ENCODE results near the gene DGKB.

The DGKB gene

DNA sequence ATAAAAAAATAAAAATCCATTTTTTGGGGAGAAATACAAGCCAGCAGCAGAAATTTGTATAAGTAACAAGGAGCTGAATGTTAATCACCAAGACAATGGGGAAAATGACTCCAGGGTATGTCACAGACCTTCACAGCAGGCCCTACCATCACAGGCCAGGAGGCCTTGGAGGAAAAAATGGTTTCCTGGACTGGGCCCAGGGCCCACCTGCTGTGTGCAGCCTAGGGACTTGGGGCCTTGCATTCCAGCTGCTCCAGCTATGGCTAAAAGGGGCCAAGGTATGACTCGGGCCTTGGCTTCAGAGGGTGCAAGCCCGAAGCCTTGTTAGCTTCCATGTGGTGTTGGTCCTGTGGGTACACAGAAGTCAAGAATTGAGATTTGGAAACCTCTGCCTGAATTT is 126.3 kb downstream of the DGKB start:
- peaks cover 18% of the 10 kb centered on the region for H3K9me3 Mint-ChIP-seq
- H3K4me3 Mint-ChIP-seq: no peak overlapping the region
- no peak overlapping the region for H3K27ac Mint-ChIP-seq
- no peaks in the 10 kb centered on the region for H3K27me3 Mint-ChIP-seq (ENCODE audit: low read depth)
- TF ChIP-seq, protein P1, sequence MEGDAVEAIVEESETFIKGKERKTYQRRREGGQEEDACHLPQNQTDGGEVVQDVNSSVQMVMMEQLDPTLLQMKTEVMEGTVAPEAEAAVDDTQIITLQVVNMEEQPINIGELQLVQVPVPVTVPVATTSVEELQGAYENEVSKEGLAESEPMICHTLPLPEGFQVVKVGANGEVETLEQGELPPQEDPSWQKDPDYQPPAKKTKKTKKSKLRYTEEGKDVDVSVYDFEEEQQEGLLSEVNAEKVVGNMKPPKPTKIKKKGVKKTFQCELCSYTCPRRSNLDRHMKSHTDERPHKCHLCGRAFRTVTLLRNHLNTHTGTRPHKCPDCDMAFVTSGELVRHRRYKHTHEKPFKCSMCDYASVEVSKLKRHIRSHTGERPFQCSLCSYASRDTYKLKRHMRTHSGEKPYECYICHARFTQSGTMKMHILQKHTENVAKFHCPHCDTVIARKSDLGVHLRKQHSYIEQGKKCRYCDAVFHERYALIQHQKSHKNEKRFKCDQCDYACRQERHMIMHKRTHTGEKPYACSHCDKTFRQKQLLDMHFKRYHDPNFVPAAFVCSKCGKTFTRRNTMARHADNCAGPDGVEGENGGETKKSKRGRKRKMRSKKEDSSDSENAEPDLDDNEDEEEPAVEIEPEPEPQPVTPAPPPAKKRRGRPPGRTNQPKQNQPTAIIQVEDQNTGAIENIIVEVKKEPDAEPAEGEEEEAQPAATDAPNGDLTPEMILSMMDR (IDR thresholded peaks at IDR 0.05; ENCODE audit: unreplicated experiment in 3 of 3): no peak
- H3K4me1 Mint-ChIP-seq: no peaks in the 10 kb centered on the region
- H3K36me3 Mint-ChIP-seq (ENCODE audit: low read depth): peaks cover 6% of the 10 kb centered on the region

DNA sequence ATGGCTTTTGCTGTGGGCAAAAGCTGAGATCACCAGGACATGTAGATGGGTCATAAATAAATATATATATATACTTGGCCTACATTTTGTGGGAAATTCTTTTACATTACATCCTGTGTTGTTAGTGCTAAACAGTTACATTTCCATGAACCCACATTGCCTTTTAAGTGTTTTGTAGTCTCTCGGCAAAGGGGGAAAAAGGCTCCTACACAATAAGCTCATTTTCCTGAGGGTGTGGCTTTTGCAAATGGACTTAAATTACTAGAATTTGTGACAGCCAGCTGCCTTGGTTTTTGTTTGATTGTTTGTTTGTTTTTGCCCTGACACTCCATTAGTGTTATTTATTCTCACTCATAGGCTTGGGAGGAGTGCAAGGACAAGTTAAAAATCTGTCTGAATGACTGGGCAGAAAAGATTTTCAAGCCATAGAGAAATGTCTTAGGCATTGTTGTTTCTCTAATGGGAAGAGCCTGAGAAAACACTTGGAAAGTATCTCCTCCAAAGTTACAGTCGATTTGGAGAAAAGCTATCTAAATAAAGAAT is 128.8 kb downstream of the DGKB start:
- H3K4me3 Mint-ChIP-seq: no peak overlapping the region
- TF ChIP-seq, protein P1 (IDR thresholded peaks at IDR 0.05; ENCODE audit: unreplicated experiment in 3 of 3): no peak
- H3K4me1 Mint-ChIP-seq: no peaks in the 10 kb centered on the region
- H3K27me3 Mint-ChIP-seq (ENCODE audit: low read depth): no peaks in the 10 kb centered on the region
- peaks cover 15% of the 10 kb centered on the region for H3K9me3 Mint-ChIP-seq
- no peak overlapping the region for H3K27ac Mint-ChIP-seq
- peaks cover 6% of the 10 kb centered on the region for H3K36me3 Mint-ChIP-seq (ENCODE audit: low read depth)

DNA sequence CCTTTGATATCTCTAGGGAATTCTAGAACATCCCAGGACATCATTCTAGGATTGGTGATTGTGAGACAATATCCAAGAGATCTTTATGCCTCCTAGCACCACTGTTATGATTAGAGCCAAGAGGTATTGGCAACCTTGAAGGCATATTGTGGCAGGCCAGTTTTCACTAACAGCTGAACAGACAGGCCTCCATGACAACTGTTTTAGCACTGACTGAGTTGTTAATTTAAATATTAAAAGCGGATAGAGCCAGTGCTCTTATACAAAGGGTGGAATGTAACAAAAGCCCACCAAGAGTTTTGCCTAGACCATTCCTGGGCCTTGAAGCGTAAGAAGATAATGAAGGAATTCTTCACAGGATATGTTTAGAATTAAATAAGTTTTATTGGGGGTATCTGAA is 131.9 kb downstream of the DGKB start:
- Mint-ChIP-seq H3K9me3 (peaks cover 3% of the 10 kb centered on the region), H3K4me3 (no peak overlapping the region), H3K27me3 (ENCODE audit: low read depth) (no peaks in the 10 kb centered on the region), H3K27ac (no peak overlapping the region), H3K36me3 (ENCODE audit: low read depth) (peaks cover 2% of the 10 kb centered on the region), H3K4me1 (peaks cover 5% of the 10 kb centered on the region)
- TF ChIP-seq, protein P1 (IDR thresholded peaks at IDR 0.05; ENCODE audit: unreplicated experiment in 3 of 3): no peak

DNA sequence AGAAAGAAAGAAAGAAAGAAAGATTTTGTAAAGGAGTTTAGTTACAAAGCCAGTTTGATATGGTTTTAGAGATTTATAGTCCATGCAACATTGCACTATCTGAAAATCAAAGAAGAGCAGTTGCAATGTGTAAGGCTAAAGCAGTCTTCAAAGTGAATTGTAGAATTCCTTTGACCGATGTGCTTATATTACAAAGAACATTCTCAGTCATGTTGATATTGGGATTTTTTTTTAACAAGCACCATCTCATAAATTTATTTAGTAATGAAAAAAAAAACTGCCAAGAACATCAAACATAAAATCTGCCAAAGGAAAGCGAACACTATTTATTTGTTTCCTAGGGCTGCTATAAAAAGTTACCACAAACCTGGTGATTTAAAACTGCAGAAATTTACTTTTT is 133.3 kb downstream of the DGKB start:
- TF ChIP-seq, protein P1 (IDR thresholded peaks at IDR 0.05; ENCODE audit: unreplicated experiment in 3 of 3): no peak
- Mint-ChIP-seq H3K27me3 (ENCODE audit: low read depth) (no peaks in the 10 kb centered on the region), H3K27ac (no peak overlapping the region), H3K4me3 (no peak overlapping the region), H3K9me3 (no peaks in the 10 kb centered on the region), H3K36me3 (ENCODE audit: low read depth) (no peaks in the 10 kb centered on the region), H3K4me1 (peaks cover 5% of the 10 kb centered on the region)

DNA sequence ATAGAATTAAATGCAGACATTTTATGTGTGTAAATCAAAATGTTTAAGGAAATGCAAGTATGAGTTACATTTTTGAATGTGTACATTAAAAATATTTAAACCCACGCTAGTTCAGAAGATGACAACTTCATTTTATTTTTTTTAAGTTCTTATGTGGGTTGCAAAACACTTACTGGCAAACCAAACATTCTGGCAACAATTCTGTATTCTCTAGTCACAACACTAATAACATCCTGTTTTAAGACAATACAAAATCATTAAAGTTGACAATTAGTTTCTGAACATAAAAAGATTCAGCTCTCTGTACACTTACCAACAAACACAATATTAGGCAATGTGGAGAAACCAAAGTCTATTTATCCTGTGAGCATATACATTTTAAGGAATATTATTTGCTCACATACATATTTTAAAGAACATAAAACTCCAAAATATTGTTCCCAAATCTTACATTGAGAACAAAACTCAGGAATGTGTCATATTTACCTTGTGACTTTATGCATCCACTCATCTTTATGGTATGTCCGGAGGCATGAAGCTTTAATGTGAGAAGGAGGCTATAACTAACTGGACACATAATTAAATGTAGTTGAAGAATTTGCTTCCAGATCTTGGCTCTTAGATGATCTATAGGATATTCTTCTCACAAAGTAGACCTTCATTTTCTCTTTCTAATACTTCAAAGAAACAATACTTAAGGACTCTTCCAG is 134.7 kb downstream of the DGKB start:
- no peak overlapping the region for H3K27ac Mint-ChIP-seq
- H3K4me3 Mint-ChIP-seq: no peak overlapping the region
- no peaks in the 10 kb centered on the region for H3K9me3 Mint-ChIP-seq
- H3K27me3 Mint-ChIP-seq (ENCODE audit: low read depth): no peaks in the 10 kb centered on the region
- no peaks in the 10 kb centered on the region for H3K36me3 Mint-ChIP-seq (ENCODE audit: low read depth)
- H3K4me1 Mint-ChIP-seq: peaks cover 11% of the 10 kb centered on the region
- TF ChIP-seq, protein P1 (IDR thresholded peaks at IDR 0.05; ENCODE audit: unreplicated experiment in 3 of 3): no peak

DNA sequence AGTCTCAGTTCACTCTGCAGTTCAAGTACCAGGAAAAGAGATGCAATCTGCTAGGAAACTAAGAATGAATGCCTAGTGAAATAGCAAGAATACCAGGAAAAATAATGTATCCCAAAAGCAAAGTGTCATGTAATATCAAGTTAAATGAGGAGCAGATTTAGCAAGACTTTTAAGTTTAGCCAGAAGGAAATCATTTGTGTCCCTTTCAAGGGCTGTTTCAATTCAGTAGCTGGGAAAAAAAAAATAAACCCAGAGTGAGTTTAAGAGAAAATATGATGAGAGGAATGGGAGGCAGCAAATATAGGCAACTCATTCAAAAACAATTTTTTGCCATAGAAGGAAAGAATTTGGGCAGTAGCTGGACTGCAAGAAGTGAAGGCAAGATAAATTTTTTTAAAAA is 135.8 kb downstream of the DGKB start:
- no peak overlapping the region for H3K27ac Mint-ChIP-seq
- H3K27me3 Mint-ChIP-seq (ENCODE audit: low read depth): no peaks in the 10 kb centered on the region
- H3K36me3 Mint-ChIP-seq (ENCODE audit: low read depth): no peaks in the 10 kb centered on the region
- no peak overlapping the region for H3K4me3 Mint-ChIP-seq
- H3K9me3 Mint-ChIP-seq: no peaks in the 10 kb centered on the region
- TF ChIP-seq, protein P1 (IDR thresholded peaks at IDR 0.05; ENCODE audit: unreplicated experiment in 3 of 3): no peak
- peaks cover 22% of the 10 kb centered on the region for H3K4me1 Mint-ChIP-seq

Measured in nephron (organoid).